Osteoblast (primary cell): ENCODE results near the gene TOE1. TPM values are rescaled to one million over a fixed set of nuclear protein-coding genes. Genes with fewer than 3 reads are reported as not detected.

ENCODE experiments used
- DNase-seq: peaks from one replicate; pipeline ENCODE4 v3.0.0; 2011; ENCODE audit warnings: low spot score, mixed read lengths; ENCODE audit not compliant: insufficient read length; ENCODE audit errors: missing footprints
- H2AFZ ChIP-seq: 2 replicates; pipeline ENCODE4 v1.6.0; 2011; ENCODE audit warnings: mild to moderate bottlenecking, low read length
- H3K27ac ChIP-seq: 2 replicates; pipeline ENCODE4 v1.5.1; 2011; ENCODE audit warnings: mild to moderate bottlenecking, low read depth, low read length, moderate library complexity
- H3K27me3 ChIP-seq: 2 replicates; pipeline ENCODE4 v1.6.0; 2012; ENCODE audit warnings: mild to moderate bottlenecking, control low read depth, inconsistent platforms, low read length, moderate library complexity; ENCODE audit not compliant: insufficient read depth
- H3K36me3 ChIP-seq: 2 replicates; pipeline ENCODE4 v1.5.1; 2011; ENCODE audit warnings: mild to moderate bottlenecking, low read length, control low read depth, moderate library complexity; ENCODE audit not compliant: insufficient read depth
- H3K4me1 ChIP-seq: 2 replicates; pipeline ENCODE4 v1.5.1; 2011; ENCODE audit warnings: mild to moderate bottlenecking, low read length, control low read depth, moderate library complexity; ENCODE audit not compliant: insufficient read depth
- H3K4me2 ChIP-seq: 2 replicates; pipeline ENCODE4 v1.6.0; 2011; ENCODE audit warnings: mild to moderate bottlenecking, low read length; ENCODE audit not compliant: insufficient read depth
- H3K4me3 ChIP-seq: fragments of 200-600 bp; sonication (generic); 3 replicates; pipeline ENCODE4 v1.5.1; 2012; ENCODE audit warnings: mild to moderate bottlenecking, low read length, inconsistent platforms; ENCODE audit not compliant: insufficient read depth
- H3K79me2 ChIP-seq: 2 replicates; pipeline ENCODE4 v1.6.0; 2012; ENCODE audit warnings: mild to moderate bottlenecking, low read length, control low read depth, inconsistent platforms; ENCODE audit not compliant: insufficient read depth
- H3K9me3 ChIP-seq: 2 replicates; pipeline ENCODE4 v1.5.1; 2011; ENCODE audit warnings: low read depth, low read length, control low read depth
- H4K20me1 ChIP-seq: 2 replicates; pipeline ENCODE4 v1.6.0; 2012; ENCODE audit warnings: mild to moderate bottlenecking, low read length, control low read depth; ENCODE audit not compliant: insufficient read depth
- total RNA-seq: library from RNA; depleted of rRNA; stranded (reverse); fragments of >200 nt; gene quantifications from 2 replicates; pipeline ENCODE4 v1.2.3, GENCODE V29; 2012
- TF ChIP-seq, protein P1 (sequence below): IDR thresholded peaks from 2 replicates; pipeline ENCODE4 v1.5.1; 2011; ENCODE audit warnings: mild to moderate bottlenecking, low read depth, low read length, moderate library complexity; ENCODE audit errors: extremely low read depth

TOE1 gene
- total RNA-seq, 1 donor: 6.5 TPM

DNA sequence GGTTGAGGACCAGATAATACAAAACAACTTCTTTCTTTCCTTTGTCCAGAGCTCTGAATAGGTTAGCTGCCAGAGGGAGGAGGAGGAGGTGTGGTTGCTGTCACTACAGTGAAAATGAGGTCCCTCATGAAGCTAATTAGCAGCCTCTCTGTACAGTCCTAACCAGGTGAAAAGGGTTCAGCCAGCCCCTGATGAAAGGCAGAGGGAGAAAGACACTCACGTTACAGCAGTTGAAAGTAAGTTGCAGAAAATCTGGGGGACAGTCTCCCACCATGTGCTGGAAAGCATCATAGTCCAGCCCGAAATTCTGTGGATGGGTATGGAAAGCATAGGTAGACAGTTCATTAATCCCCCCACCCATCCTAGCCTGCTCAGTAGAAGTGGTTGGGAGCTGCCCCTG, 6.5 kb downstream of the TOE1 start:
- Histone ChIP-seq H3K4me2 (no peak overlapping the region), H2AFZ (no peak overlapping the region), H3K27me3 (no peaks in the 10 kb centered on the region), H3K4me1 (peaks cover 8% of the 10 kb centered on the region), H3K79me2 (peaks cover 13% of the 10 kb centered on the region), H3K4me3 (no peak overlapping the region), H4K20me1 (peaks cover 2% of the 10 kb centered on the region), H3K36me3 (peaks cover 35% of the 10 kb centered on the region), H3K9me3 (no peaks in the 10 kb centered on the region), H3K27ac (no peak overlapping the region)
- TF ChIP-seq, protein P1, sequence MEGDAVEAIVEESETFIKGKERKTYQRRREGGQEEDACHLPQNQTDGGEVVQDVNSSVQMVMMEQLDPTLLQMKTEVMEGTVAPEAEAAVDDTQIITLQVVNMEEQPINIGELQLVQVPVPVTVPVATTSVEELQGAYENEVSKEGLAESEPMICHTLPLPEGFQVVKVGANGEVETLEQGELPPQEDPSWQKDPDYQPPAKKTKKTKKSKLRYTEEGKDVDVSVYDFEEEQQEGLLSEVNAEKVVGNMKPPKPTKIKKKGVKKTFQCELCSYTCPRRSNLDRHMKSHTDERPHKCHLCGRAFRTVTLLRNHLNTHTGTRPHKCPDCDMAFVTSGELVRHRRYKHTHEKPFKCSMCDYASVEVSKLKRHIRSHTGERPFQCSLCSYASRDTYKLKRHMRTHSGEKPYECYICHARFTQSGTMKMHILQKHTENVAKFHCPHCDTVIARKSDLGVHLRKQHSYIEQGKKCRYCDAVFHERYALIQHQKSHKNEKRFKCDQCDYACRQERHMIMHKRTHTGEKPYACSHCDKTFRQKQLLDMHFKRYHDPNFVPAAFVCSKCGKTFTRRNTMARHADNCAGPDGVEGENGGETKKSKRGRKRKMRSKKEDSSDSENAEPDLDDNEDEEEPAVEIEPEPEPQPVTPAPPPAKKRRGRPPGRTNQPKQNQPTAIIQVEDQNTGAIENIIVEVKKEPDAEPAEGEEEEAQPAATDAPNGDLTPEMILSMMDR: no peak
- DNase-seq: no peak

DNA sequence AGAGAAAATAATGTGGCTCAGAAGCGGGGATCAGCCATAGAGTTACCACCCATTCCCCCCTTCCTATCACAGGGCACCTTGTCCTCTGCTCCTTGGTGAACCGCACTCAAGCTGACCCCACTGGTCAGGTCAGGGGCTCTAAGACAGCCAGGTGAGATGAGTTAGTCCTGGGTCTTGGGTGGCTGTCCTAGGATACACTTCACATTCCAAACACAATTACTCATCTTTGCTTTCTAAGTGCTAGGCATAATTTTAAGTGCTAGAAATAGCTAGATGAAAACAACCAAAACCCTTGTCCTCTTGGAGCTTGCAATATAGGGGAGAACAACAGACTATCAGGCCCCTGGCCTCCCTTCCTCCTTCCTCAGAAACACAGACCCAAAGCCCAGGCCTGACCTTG, 8.1 kb downstream of the TOE1 start:
- Histone ChIP-seq H3K4me2 (no peak overlapping the region), H3K4me1 (peaks cover 3% of the 10 kb centered on the region), H4K20me1 (no peaks in the 10 kb centered on the region), H3K79me2 (no peaks in the 10 kb centered on the region), H3K36me3 (peaks cover 21% of the 10 kb centered on the region), H3K9me3 (no peaks in the 10 kb centered on the region), H3K27me3 (no peaks in the 10 kb centered on the region), H3K27ac (no peak overlapping the region), H3K4me3 (no peak overlapping the region), H2AFZ (no peak overlapping the region)
- TF ChIP-seq, protein P1: no peak
- DNase-seq: peak; percentile 72

DNA sequence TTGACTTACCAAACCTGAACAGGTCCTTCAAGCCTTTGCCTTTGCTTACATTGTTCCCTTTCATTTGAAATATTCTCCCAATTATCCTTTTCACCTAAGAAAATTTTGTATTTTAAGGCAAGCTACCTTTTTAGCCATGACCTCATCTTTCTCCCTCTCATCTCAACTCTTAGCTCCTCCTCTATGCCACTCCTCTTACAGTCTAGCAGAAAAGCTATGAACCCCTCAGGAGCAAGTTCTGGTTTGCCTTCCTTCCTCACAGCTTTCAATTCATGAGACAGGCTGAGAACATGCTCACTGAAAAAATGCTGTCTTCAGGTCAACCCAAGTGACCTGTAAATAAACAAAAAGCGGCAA, 8.6 kb downstream of the TOE1 start:
- Histone ChIP-seq H3K9me3 (no peaks in the 10 kb centered on the region), H3K36me3 (peaks cover 15% of the 10 kb centered on the region), H4K20me1 (no peaks in the 10 kb centered on the region), H3K79me2 (no peaks in the 10 kb centered on the region), H2AFZ (no peak overlapping the region), H3K27ac (no peak overlapping the region), H3K4me1 (peaks cover 3% of the 10 kb centered on the region), H3K4me2 (no peak overlapping the region), H3K27me3 (no peaks in the 10 kb centered on the region), H3K4me3 (no peak overlapping the region)
- DNase-seq: no peak
- TF ChIP-seq, protein P1: no peak

DNA sequence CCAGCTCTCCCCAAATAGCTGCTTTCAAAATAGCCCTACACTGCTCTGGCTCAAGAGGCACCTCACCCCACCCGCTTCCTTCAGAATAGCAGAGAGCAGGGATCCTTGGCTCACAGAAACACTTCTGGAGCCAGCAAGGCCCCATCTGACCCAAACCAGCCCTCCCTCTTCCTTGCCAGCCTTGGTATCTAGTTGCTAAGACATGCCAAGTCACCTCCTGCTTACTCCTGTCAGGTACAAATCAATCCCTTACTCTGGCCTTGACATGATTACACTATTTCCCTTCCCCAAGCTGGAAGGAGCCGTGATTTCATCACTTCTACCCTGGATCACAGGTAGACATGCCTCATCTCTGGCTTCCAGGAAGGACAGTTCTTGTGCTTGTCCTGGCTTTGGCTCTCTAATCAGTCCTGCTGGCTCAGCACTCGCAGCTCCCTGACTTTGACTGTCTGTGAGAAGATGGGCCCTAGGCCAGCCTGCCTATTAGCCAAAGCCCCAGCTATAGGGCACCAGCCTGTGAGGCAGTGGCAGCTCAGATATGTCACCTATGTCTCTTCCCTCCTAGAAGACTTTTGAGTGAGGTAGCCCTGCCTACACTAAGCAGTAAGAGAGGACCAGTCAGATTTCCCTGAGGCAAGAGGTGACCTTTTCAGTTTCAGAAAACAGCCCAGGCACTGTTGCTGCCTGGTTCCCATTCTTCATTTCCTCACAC, 9.2 kb downstream of the TOE1 start:
- TF ChIP-seq, protein P1: no peak
- peaks cover 3% of the 10 kb centered on the region for H3K4me1 ChIP-seq
- H3K27ac ChIP-seq: no peak overlapping the region
- H3K79me2 ChIP-seq: no peaks in the 10 kb centered on the region
- H3K4me2 ChIP-seq: no peak overlapping the region
- no peaks in the 10 kb centered on the region for H3K27me3 ChIP-seq
- H3K4me3 ChIP-seq: no peak overlapping the region
- peaks cover 10% of the 10 kb centered on the region for H3K36me3 ChIP-seq
- DNase-seq: no peak
- H4K20me1 ChIP-seq: no peaks in the 10 kb centered on the region
- H3K9me3 ChIP-seq: no peaks in the 10 kb centered on the region
- H2AFZ ChIP-seq: no peak overlapping the region
